HCEC 1CT (cell line): ENCODE data around the gene SRRD.
"Not testable (repeated sequence)": the region's sequence is repeated elsewhere in the genome, so short reads cannot be mapped to it uniquely, and the experiment has no call there.

Experiments used
- DNase-seq: peaks from one replicate; pipeline ENCODE4 v3.0.0-alpha.2; 2017

SRRD gene

DNA sequence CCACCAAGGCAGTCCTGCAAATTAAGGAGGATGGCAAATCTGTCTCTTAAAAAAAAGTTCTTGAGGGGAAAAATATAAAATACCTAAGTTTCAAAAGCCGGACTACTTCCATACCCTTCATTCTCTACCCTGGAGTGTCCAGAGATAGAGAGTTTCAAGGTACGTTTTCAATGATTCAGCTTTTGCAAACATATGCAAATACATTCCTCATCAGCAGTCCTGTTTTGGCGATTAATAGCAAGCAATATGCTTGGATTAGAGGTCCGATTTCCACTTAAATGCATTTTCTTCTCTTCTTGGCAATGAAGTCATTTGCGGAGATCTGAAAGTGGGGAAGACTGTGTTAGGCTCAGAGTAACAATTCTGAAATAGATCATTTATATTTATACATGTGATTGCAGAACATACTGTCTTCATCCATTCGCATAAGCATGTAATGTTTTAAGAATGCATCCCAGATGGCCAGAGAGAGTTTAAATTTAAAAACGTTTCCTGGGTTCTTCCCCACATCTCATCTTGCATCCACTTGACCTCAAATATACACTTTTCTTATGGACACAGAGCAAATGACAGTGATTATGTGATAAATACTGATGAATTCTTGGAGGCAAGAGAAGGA lies 42.4 kb downstream of the SRRD start:
- no peak for DNase-seq

DNA sequence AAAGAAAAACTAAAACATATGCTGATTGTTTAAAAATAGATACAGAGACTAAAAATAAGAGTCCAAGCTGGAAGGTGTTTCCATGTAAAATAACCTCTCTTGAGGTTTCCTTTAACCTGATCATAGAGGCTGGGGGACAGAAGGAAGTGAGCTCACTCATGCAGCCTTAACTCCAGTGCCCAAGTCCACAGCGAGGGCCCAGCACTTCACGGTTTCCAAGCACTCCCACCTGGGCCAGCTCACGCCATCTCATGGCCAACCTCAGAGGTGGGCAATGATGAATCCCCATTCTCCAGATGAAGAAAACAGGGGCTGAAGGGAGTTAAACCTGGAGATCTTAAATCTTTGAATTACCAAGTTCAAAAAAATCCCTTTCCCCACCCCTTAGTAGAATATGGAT lies 43.5 kb downstream of the SRRD start:
- DNase-seq: no peak

DNA sequence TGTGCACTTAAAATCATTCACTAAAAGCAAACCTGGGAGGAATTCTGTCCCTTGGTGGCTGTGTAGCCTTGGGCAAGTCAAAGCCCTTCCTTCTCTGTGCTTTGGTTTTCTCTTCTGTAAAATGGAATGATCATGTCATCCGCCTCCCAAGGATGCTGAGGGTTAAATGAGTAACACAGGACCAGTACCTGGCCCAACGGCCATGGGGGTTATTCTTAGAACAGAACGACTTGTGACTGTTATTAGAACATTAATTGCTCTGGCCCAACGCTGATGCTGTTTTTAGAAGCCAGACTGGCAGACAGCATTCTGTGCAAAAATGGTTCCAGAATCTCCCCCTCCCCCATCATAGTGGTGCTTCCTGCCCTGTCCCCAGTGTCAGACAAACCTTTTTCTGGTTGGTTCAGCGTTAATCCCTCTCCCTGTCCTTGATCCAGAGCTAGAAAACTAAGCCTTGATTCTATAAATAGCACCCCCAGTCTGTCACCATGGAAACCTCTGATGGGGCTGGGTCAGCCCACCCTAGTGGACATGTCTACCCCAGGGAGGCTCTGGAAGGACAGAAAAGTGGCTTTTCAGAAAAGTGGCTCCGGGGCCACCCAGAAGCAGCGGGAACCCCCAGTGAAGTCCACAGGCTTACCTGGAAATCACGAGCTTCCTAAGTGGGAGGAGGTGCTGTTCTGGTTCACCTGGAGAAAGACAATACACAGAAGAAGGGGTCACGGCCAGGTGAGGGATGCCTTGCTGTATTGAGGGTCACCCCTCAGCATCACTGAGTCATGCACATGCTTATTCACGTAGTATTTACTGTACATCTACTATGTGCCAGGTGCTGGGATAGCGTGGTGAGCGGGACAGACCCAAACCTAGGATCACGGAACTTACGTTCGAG lies 44.1 kb downstream of the SRRD start:
- no peak for DNase-seq

DNA sequence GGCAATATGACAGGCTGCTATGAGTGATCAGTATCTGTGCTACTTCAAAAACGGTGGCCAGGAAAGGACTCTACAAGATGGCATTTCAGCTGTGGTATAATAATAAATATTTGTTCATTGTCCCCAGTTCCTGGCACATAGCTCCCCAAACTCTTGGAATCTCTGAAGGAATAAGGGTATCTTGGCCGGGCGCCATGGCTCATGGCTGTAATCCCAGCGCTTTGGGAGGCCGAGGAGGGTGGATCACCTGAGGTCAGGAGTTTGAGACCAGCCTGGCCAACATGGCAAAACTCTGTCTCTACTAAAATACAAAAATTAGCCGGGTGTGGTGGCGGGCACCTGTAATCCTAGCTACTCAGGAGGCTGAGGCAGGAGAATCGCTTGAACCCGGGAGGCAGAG lies 44.8 kb downstream of the SRRD start:
- not testable (repeated sequence) for DNase-seq

DNA sequence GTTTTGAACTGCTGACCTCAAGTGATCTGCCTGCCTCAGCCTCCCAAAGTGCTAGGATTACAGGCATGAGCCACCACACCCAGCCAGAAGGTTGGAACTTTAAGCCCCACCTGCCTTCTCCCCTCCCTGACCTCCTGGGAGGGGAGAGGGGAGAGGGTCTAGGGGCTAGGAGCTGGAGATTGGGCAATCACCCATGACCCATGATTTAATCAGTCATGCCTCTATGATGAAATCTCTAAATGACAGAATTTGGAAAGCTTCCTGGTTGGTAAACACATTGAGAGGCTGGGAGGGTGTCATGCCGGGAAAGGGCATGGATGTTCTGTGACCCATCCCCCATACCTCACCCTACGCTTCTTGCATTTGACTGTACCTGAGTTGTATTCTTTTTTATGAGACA lies 45.7 kb downstream of the SRRD start:
- peak; percentile 59 for DNase-seq

DNA sequence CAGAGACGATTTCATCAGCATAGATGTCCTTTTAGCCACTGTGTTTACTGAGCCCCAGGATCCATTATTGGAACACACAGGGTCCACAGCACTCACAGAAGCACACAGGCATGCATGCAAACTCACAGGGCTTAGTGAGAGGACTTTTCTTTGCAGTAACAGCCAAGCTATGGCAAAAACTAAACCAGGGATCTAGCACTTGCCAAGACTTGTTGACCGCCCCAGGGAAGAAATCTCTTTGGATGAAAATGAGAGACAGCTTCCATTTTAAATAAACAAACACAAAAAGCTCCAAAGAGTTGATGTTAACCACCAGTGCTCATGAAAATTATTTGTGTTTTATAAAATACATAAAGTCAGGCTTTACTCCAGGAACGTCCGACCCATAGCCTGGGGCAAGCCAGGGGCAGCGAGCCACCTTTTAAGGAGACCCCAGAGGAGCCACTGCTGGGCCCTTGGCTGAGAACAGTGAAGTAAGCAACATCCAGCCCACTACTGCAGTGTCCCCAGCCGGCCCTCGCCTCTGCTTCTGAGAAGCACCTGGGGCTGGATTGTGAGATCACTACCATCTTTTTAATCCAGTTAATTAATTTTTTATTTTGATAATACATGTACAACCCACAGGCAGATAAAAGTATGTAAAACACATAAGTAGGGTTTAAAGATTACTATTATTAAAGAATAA lies 50.6 kb downstream of the SRRD start:
- no peak for DNase-seq

DNA sequence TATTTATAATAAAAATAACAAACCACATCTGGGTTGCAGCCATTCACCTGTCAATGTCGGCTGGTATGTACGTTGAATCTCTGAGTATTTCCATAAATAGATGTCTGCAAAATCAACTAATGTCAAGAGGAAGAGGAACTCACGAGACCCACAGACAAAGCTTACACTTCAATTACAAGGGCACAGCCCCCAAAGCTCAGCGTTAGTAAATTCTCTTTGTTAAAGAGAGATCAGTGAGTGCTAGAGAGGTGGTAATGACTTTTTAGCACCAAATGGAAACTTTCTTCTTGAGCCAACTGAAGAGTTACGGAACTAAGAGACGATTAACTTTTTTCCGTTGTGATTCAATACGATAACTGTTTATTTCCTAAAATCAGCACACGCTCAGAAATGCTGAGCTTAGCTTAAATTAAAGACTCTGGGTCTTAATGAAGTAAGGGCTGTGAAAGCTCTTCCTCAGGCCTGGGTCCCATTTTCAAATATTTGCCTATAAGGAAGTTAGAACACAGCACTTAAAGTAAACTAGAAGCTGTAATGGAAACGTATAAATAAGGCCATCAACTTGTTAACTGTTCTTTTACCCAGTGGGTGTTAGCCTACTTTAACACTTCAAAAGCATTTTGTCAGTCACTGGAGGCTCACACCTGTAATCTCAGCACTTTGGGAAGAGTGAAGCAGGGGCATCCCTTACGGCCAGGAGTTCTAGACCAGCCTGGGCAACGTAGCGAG lies 51.4 kb downstream of the SRRD start:
- no peak for DNase-seq

DNA sequence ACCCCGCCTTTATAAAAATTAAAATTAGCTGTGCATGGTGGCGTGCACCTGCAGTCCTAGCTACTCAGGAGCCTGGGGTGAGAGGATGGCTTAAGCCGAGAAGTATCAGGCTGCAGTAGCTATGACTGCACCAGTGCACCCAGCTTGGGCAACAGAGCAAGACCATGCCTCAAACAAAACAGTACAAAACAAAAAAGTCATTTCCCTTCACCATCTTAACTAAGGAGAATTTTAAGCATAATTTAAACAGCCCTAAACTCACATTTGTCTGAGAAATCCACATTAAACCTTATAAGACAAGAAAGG lies 51.9 kb downstream of the SRRD start:
- no peak for DNase-seq

DNA sequence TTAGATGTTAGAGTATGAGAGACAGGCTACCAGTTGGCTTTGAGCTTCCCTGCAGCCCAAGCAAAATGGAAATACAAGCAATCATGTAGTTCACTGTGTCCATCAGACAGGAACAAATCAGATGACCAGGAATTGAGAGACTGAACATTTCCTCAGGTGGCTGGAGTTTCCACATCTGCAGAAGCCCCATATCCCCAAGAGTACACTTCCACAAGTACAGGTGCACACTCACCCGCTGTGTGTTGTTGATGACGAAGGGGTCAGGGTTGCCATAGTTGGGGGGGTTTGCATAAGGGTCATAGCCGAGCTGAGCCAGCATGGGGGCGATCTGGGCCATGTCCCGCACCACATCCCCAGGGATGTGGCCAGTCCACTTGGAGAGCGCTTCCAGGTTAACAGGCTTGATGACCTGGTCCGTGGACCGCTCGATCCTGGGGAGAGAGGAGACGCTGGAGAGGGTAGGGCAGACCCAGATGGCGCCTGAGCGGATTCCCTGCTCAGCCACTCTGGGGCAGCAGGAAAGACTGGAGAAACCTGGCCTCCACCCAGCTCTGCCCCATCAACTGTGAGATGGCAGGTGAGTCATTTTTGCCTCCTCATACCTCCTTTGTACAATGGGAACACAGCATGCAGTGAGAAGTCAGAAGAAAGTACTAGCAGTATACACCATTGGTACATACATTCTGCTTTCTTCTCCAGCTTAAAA lies 52.5 kb downstream of the SRRD start:
- DNase-seq: no peak

DNA sequence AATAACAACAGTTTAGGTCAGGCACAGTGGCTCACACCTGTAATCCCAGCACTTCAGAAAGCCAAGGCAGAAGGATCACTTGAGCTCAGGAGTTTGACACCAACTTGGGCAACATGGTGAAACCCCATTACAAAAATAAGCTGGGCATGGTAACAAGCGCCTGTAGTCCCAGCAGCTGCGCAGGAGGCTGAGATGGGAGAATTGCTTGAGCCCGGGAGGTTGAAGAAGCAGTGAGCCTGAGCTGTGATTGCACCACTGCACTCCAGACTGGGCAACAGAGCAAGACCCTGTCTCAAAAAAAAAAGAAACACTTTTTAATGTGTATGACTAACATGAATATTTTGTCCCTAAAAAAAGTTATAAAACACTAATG lies 53.1 kb downstream of the SRRD start:
- no peak for DNase-seq

DNA sequence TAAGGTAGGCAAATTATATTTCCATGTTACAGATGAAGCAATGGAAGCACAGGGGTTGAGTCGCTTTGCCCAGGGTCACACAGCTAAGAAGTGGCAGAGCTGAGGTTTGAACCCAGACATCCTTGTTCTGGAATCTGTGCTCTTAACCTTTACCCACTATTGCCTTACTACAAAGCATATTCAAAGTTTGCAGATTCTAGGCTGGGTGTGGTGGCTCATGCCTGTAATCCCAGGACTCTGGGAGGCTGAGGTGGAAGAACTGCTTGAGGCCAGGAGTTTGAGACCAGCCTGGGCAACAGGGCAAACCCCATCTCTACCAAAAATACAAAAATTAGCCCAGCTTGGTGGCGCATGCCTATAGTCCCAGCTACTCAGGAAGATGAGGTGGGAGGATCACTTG lies 56.4 kb downstream of the SRRD start:
- no peak for DNase-seq

DNA sequence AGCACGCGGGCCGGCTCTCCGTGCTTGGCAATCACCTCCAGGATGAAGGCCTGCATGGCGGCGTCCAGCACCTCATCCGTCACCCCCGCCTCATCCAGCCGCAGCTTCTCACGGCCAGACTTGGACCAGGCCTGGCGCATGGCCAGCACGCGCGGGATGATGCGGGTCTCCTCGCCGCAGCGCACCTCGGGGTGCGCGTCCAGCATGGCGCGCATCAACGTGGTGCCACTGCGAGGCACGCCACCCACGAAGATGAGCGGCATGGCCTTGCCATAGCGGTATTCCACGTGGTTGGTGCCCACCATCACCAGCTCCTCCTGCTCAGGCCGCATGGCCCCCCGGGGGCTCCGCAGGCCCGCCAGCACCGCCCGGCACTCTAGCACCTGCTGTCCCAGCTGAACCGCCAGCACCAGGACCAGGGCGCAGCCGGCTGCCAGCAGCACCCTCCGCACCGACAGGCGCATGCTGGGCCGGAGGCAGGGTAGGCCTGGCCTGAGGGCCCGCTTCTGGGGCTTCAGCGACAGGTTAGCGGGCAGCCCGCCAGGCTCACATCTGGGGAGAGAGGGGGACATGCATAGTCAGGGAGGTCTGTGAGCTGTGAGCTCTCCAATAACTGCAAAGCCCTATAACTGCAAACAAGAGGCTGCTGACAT lies 57.6 kb downstream of the SRRD start:
- DNase-seq: no peak

DNA sequence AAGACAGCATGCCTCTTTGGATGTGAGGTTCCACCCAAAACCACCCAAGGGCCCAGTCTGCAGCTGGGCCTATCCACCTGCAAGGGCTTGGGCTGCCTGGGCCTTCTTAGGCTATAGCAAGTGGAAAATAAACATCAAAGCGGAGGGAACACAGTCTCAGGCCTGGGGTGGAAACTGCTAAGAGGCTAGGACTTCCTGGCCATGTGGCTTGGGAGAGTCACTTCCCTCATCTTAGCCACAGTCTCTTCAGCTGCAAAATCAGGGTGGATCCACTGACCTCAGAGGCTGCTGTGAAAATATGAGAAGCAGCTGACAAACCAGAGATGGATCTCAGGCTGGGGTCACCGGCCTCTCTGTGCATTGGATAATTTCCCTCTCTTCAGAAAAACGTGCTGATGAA lies 59.2 kb downstream of the SRRD start:
- no peak for DNase-seq
